ENCODE results near the gene CNTN5. TPM values are rescaled to one million over a fixed set of nuclear protein-coding genes. Genes with fewer than 3 reads are reported as not detected.

The CNTN5 gene
- polyA plus RNA-seq, 1 of the 3 experiments (the other 2 are of a cell fraction) = not detected

GRCh38 chr11:100403816-100404215, 1383.1 kb downstream of the CNTN5 start:
- Histone ChIP-seq H3K4me3 (ENCODE audit: low read depth in 2 of 2, low read length in 1 of 2) (no peak overlapping the region), H3K27me3 (ENCODE audit: insufficient read depth) (no peaks in the 10 kb centered on the region), H3F3A (replicated peaks; ENCODE audit: insufficient read depth) (no peaks in the 10 kb centered on the region), H3K27ac (ENCODE audit: low read depth in 2 of 2, low read length in 1 of 2) (no peak overlapping the region), H3K9me2 (no peaks in the 10 kb centered on the region; the same call in 1 of the 2 replicates), H3K9ac (no peak overlapping the region), H3K36me3 (replicated peaks in 1 of 2; ENCODE audit: control insufficient read depth in 1 of 2, insufficient read depth in 2 of 2, low read length in 1 of 2) (no peaks in the 10 kb centered on the region), H3K4me2 (no peak overlapping the region), H4K20me1 (ENCODE audit: insufficient read depth) (no peaks in the 10 kb centered on the region), H3K9me3 (no peaks in the 10 kb centered on the region), H3K79me2 (ENCODE audit: insufficient read depth) (no peaks in the 10 kb centered on the region), H3K4me1 (ENCODE audit: control insufficient read depth in 1 of 2, insufficient read depth in 2 of 2, low read depth in 1 of 2, low read length in 1 of 2) (no peaks in the 10 kb centered on the region), H2AFZ (ENCODE audit: low read depth) (no peak overlapping the region)
- no peak for DNase-seq
- 1% methylated on average over 2 of the region's 2 CpGs for WGBS (ENCODE audit: low lambda C conversion rate)
- no peak for TF ChIP-seq ZBTB33 (IDR thresholded peaks at IDR 0.05; ENCODE audit: borderline replicate concordance, low read depth)
- TF ChIP-seq FOSL2 (IDR thresholded peaks at IDR 0.05; ENCODE audit: borderline replicate concordance, low read depth) = no peak
- no peak for TF ChIP-seq RAD21 (IDR thresholded peaks at IDR 0.05; ENCODE audit: low read length)
- TF ChIP-seq TCF12 (IDR thresholded peaks at IDR 0.05) = no peak
- ChIA-PET POLR2A (no interaction called here), CTCF (no interaction called here)

- Histone ChIP-seq H3K4me1 (ENCODE audit: control insufficient read depth in 1 of 2, insufficient read depth in 2 of 2, low read depth in 1 of 2, low read length in 1 of 2) (no peaks in the 10 kb centered on the region), H2AFZ (ENCODE audit: low read depth) (no peak overlapping the region), H3K9me3 (no peaks in the 10 kb centered on the region), H3K9ac (no peak overlapping the region), H3K9me2 (no peaks in the 10 kb centered on the region; the same call in 1 of the 2 replicates), H4K20me1 (ENCODE audit: insufficient read depth) (no peaks in the 10 kb centered on the region), H3K79me2 (ENCODE audit: insufficient read depth) (no peaks in the 10 kb centered on the region), H3K4me3 (ENCODE audit: low read depth in 2 of 2, low read length in 1 of 2) (no peak overlapping the region), H3K27ac (ENCODE audit: low read depth in 2 of 2, low read length in 1 of 2) (no peak overlapping the region), H3K4me2 (no peak overlapping the region), H3F3A (replicated peaks; ENCODE audit: insufficient read depth) (no peaks in the 10 kb centered on the region), H3K27me3 (ENCODE audit: insufficient read depth) (no peaks in the 10 kb centered on the region), H3K36me3 (replicated peaks in 1 of 2; ENCODE audit: control insufficient read depth in 1 of 2, insufficient read depth in 2 of 2, low read length in 1 of 2) (no peaks in the 10 kb centered on the region)
- ChIA-PET POLR2A (no interaction called here), CTCF (no interaction called here)
- WGBS (ENCODE audit: low lambda C conversion rate) = 2% methylated on average over 9 of the region's 10 CpGs
- DNase-seq = no peak
- TF ChIP-seq FOSL2 (IDR thresholded peaks at IDR 0.05; ENCODE audit: borderline replicate concordance, low read depth) = no peak
- TF ChIP-seq TEAD4 (IDR thresholded peaks at IDR 0.05; ENCODE audit: borderline replicate concordance, insufficient read depth) = no peak
- no peak for TF ChIP-seq USF2 (IDR thresholded peaks at IDR 0.05; ENCODE audit: borderline replicate concordance, low read depth, low read length)
- no peak for TF ChIP-seq ZBTB33 (IDR thresholded peaks at IDR 0.05; ENCODE audit: borderline replicate concordance, low read depth)
- no peak for TF ChIP-seq TCF12 (IDR thresholded peaks at IDR 0.05)
Observed at GRCh38 chr11:100404907-100405306, 1384.2 kb downstream of the CNTN5 start.

Data from SK-N-SH (cell line).